Measurements from ENCODE around the gene SORBS2. TPM values are rescaled to one million over a fixed set of nuclear protein-coding genes. Genes with fewer than 3 reads are reported as not detected.

SORBS2 gene
- total RNA-seq, 1 experiment from 2014 or later = 44.5 TPM

DNA sequence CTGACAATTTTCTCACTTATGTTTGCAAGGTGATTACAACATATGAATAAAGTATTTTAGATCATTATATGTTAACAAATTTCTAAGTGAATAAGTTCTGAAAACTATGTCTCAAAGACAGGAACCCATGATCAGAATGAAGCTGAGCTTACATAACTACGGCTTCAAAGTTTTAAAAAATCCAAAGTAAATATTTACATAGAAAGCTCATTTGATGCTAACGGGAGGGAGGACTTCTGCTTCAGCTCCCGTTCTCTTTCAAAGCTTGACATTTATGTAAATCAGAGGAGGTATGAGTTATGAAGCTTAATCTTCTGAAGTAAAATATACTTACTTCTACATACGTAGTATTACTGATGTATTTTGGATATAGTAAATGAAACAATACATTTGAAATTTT is 203.8 kb downstream of the SORBS2 start (continued):
- TF ChIP-seq, protein P1, sequence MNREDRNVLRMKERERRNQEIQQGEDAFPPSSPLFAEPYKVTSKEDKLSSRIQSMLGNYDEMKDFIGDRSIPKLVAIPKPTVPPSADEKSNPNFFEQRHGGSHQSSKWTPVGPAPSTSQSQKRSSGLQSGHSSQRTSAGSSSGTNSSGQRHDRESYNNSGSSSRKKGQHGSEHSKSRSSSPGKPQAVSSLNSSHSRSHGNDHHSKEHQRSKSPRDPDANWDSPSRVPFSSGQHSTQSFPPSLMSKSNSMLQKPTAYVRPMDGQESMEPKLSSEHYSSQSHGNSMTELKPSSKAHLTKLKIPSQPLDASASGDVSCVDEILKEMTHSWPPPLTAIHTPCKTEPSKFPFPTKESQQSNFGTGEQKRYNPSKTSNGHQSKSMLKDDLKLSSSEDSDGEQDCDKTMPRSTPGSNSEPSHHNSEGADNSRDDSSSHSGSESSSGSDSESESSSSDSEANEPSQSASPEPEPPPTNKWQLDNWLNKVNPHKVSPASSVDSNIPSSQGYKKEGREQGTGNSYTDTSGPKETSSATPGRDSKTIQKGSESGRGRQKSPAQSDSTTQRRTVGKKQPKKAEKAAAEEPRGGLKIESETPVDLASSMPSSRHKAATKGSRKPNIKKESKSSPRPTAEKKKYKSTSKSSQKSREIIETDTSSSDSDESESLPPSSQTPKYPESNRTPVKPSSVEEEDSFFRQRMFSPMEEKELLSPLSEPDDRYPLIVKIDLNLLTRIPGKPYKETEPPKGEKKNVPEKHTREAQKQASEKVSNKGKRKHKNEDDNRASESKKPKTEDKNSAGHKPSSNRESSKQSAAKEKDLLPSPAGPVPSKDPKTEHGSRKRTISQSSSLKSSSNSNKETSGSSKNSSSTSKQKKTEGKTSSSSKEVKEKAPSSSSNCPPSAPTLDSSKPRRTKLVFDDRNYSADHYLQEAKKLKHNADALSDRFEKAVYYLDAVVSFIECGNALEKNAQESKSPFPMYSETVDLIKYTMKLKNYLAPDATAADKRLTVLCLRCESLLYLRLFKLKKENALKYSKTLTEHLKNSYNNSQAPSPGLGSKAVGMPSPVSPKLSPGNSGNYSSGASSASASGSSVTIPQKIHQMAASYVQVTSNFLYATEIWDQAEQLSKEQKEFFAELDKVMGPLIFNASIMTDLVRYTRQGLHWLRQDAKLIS (CRISPR knock-in tag; IDR thresholded peaks at IDR 0.05; ENCODE audit: borderline replicate concordance) = no peak
- TF ChIP-seq HMGA2 (CRISPR knock-in tag; IDR thresholded peaks at IDR 0.05) (no peak), CBFB (CRISPR knock-in tag; IDR thresholded peaks at IDR 0.05; ENCODE audit: low read depth) (no peak), ZNF671 (CRISPR knock-in tag; IDR thresholded peaks at IDR 0.05) (no peak), ELF4 (CRISPR knock-in tag; IDR thresholded peaks at IDR 0.05; ENCODE audit: low read depth) (no peak), STAT6 (CRISPR knock-in tag; conservative IDR thresholded peaks at IDR 0.05; ENCODE audit: low read depth) (no peak), ZNF423 (CRISPR knock-in tag; IDR thresholded peaks at IDR 0.05) (no peak), ZNF281 (CRISPR knock-in tag; IDR thresholded peaks at IDR 0.05) (no peak), ZNF416 (CRISPR knock-in tag; IDR thresholded peaks at IDR 0.05) (no peak)
- TF ChIP-seq, protein P2, sequence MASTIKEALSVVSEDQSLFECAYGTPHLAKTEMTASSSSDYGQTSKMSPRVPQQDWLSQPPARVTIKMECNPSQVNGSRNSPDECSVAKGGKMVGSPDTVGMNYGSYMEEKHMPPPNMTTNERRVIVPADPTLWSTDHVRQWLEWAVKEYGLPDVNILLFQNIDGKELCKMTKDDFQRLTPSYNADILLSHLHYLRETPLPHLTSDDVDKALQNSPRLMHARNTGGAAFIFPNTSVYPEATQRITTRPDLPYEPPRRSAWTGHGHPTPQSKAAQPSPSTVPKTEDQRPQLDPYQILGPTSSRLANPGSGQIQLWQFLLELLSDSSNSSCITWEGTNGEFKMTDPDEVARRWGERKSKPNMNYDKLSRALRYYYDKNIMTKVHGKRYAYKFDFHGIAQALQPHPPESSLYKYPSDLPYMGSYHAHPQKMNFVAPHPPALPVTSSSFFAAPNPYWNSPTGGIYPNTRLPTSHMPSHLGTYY (CRISPR knock-in tag; IDR thresholded peaks at IDR 0.05) = no peak

DNA sequence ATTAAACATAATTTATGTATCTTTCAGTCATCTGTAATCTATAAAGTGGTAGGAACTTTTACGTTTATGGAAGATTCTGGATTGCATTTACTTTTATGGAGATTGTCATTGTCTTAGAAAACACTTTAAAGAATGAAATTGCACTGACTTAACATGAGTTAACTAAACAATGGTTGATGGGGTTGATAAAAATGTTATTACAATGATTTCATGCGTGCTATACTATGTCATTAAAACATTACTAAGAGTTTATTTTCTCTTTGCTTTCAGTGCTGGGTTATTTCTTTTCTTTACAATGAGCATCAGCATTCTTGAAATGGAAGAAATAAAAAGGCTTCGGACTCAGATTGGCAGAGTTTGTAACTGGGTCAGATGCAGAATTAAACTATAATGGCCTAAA is 209.6 kb downstream of the SORBS2 start:
- H3K4me1 Mint-ChIP-seq = 0 out of 2 replicates have a peak, but pooled peaks cover under 1% of the 10 kb centered on the region
- H3K27ac Mint-ChIP-seq = no peak overlapping the region
- ATAC-seq = no peak
- H3K4me3 Mint-ChIP-seq = no peak overlapping the region
- H3K27me3 Mint-ChIP-seq (ENCODE audit: low read depth) = no peaks in the 10 kb centered on the region
- TF ChIP-seq ELF4 (CRISPR knock-in tag; IDR thresholded peaks at IDR 0.05; ENCODE audit: low read depth) = no peak
- no peak for TF ChIP-seq STAT6 (CRISPR knock-in tag; conservative IDR thresholded peaks at IDR 0.05; ENCODE audit: low read depth)
- no peak for TF ChIP-seq KAT7 (CRISPR knock-in tag; IDR thresholded peaks at IDR 0.05; ENCODE audit: borderline replicate concordance)
- TF ChIP-seq, protein P1 (CRISPR knock-in tag; IDR thresholded peaks at IDR 0.05; ENCODE audit: borderline replicate concordance) = no peak
- TF ChIP-seq, protein P3, sequence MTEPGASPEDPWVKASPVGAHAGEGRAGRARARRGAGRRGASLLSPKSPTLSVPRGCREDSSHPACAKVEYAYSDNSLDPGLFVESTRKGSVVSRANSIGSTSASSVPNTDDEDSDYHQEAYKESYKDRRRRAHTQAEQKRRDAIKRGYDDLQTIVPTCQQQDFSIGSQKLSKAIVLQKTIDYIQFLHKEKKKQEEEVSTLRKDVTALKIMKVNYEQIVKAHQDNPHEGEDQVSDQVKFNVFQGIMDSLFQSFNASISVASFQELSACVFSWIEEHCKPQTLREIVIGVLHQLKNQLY (CRISPR knock-in tag; IDR thresholded peaks at IDR 0.05) = no peak
- DNase-seq (ENCODE audit: low spot score) = no peak
- ChIA-PET POLR2A (no interaction called here), CTCF (no interaction called here)
- no peaks in the 10 kb centered on the region for H3K36me3 Mint-ChIP-seq
- H3K9me3 Mint-ChIP-seq = no peaks in the 10 kb centered on the region

All from WTC11 (cell line).